ENCODE data around the gene ABHD11. TPM values are rescaled to one million over a fixed set of nuclear protein-coding genes. Genes with fewer than 3 reads are reported as not detected.
"Not testable (repeated sequence)": the region's sequence is repeated elsewhere in the genome, so short reads cannot be mapped to it uniquely, and the experiment has no call there.

ABHD11 gene
- polyA plus RNA-seq, 1 donor (not counting 4 experiments of a cell fraction or from before 2014, with no cell fraction given), result 11.3 TPM

GRCh38 chr7:73720443-73720842 lies 18.2 kb downstream of the ABHD11 start:
- H3K9me1 ChIP-seq (ENCODE audit: control insufficient read depth, extremely low read depth, insufficient read depth, low read length); H3K27me3 ChIP-seq (ENCODE audit: control insufficient read depth, extremely low read depth, insufficient read depth, low read length); H3K9me3 ChIP-seq (ENCODE audit: control insufficient read depth, low read depth, low read length); H3K9ac ChIP-seq (ENCODE audit: control insufficient read depth, extremely low read depth, insufficient read depth, low read length); H3K36me3 ChIP-seq (ENCODE audit: control insufficient read depth in 2 of 2, extremely low read depth in 1 of 2, insufficient read depth in 2 of 2, low read length in 2 of 2); H3K4me2 ChIP-seq (ENCODE audit: control insufficient read depth, extremely low read depth, insufficient read depth, low read depth, low read length); dilution Hi-C loops (cut with MboI; ENCODE audit: extremely low pct_ligation_motif_present, low sequenced_read_pairs); DNase-seq (ENCODE audit: low read depth, low spot score); FAIRE-seq; H3K4me3 ChIP-seq (ENCODE audit: control insufficient read depth in 2 of 3, extremely low read depth in 1 of 3, insufficient read depth in 2 of 3, low read depth in 1 of 3, low read length in 3 of 3); H2AFZ ChIP-seq (ENCODE audit: control insufficient read depth, low read length); H3K27ac ChIP-seq (ENCODE audit: control insufficient read depth, insufficient read depth, low read length): not testable (repeated sequence)
- peaks cover 31% of the 10 kb centered on the region for H3K4me1 ChIP-seq (ENCODE audit: control insufficient read depth, extremely low read depth, insufficient read depth, low read length)
- H3K79me2 ChIP-seq (ENCODE audit: control insufficient read depth, insufficient read depth, low read length), result peaks cover 33% of the 10 kb centered on the region
- H4K20me1 ChIP-seq (ENCODE audit: control insufficient read depth, extremely low read depth, insufficient read depth, low read length), result peaks cover 22% of the 10 kb centered on the region

DNA sequence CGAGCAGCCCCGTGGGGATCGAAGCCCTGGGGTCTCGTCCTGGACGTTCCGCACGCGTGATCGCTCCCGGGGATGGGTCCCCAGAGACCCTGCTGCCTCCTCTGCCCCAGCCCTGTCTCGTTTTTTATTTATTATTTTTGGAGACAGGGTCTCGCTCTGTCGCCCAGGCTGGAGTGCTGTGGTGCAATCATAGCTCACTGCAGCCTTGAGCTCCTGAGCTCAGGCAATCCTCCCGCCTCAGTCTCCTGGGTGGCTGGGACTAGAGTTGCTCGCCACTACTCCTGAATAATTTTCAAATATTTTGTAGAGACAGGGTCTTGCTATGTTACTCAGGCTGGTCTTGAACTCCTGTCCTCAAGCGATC lies 18.8 kb downstream of the ABHD11 start:
- H3K4me2 ChIP-seq (ENCODE audit: control insufficient read depth, extremely low read depth, insufficient read depth, low read depth, low read length), result peak overlapping the region; percentile 58
- TF ChIP-seq, protein P1, sequence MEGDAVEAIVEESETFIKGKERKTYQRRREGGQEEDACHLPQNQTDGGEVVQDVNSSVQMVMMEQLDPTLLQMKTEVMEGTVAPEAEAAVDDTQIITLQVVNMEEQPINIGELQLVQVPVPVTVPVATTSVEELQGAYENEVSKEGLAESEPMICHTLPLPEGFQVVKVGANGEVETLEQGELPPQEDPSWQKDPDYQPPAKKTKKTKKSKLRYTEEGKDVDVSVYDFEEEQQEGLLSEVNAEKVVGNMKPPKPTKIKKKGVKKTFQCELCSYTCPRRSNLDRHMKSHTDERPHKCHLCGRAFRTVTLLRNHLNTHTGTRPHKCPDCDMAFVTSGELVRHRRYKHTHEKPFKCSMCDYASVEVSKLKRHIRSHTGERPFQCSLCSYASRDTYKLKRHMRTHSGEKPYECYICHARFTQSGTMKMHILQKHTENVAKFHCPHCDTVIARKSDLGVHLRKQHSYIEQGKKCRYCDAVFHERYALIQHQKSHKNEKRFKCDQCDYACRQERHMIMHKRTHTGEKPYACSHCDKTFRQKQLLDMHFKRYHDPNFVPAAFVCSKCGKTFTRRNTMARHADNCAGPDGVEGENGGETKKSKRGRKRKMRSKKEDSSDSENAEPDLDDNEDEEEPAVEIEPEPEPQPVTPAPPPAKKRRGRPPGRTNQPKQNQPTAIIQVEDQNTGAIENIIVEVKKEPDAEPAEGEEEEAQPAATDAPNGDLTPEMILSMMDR (optimal IDR thresholded peaks at IDR 0.05 in 1 of 3, IDR thresholded peaks at IDR 0.05 in 1 of 3, conservative IDR thresholded peaks at IDR 0.05 in 1 of 3; ENCODE audit: extremely low read depth in 1 of 3, insufficient read depth in 2 of 3, low read length in 3 of 3), result no peak
- no peak for TF ChIP-seq EZH2 (IDR thresholded peaks at IDR 0.05; ENCODE audit: low read length)
- no peaks in the 10 kb centered on the region for H3K9me3 ChIP-seq (ENCODE audit: control insufficient read depth, low read depth, low read length)
- peaks cover 25% of the 10 kb centered on the region for H4K20me1 ChIP-seq (ENCODE audit: control insufficient read depth, extremely low read depth, insufficient read depth, low read length)
- DNase-seq (ENCODE audit: low read depth, low spot score) (no peak), FAIRE-seq (no peak)
- H2AFZ ChIP-seq (ENCODE audit: control insufficient read depth, low read length), result no peak overlapping the region
- peak overlapping the region; percentile 15 for H3K9ac ChIP-seq (ENCODE audit: control insufficient read depth, extremely low read depth, insufficient read depth, low read length)
- no peaks in the 10 kb centered on the region for H3K27me3 ChIP-seq (ENCODE audit: control insufficient read depth, extremely low read depth, insufficient read depth, low read length)
- peaks cover 10% of the 10 kb centered on the region for H3K9me1 ChIP-seq (ENCODE audit: control insufficient read depth, extremely low read depth, insufficient read depth, low read length)
- peaks cover 33% of the 10 kb centered on the region for H3K4me1 ChIP-seq (ENCODE audit: control insufficient read depth, extremely low read depth, insufficient read depth, low read length)
- peaks cover 36% of the 10 kb centered on the region for H3K79me2 ChIP-seq (ENCODE audit: control insufficient read depth, insufficient read depth, low read length)
- H3K4me3 ChIP-seq (ENCODE audit: control insufficient read depth in 2 of 3, extremely low read depth in 1 of 3, insufficient read depth in 2 of 3, low read depth in 1 of 3, low read length in 3 of 3), result peak overlapping the region in 2 of 3 experiments; percentile 12 to 42
- H3K36me3 ChIP-seq (ENCODE audit: control insufficient read depth in 2 of 2, extremely low read depth in 1 of 2, insufficient read depth in 2 of 2, low read length in 2 of 2), result peaks cover 3 to 8% of the 10 kb centered on the region in 2 experiments
- no peak overlapping the region for H3K27ac ChIP-seq (ENCODE audit: control insufficient read depth, insufficient read depth, low read length)
- dilution Hi-C loops (cut with MboI; ENCODE audit: extremely low pct_ligation_motif_present, low sequenced_read_pairs), result no loop called here
